H54 (cell line): ENCODE data around the gene RPL28.

ENCODE experiments used
- DNase-seq: peaks from one replicate; pipeline ENCODE4 v3.0.0; 2011; ENCODE audit warnings: low spot score, mixed read lengths; ENCODE audit not compliant: insufficient read length
- FAIRE-seq: peaks from 3 replicates; lab custom pipeline; 2011; peaks lifted over from hg19 to GRCh38; lab: Jason Lieb, UNC
- POLR2A ChIP-seq: IDR thresholded peaks from 2 replicates; pipeline ENCODE4 v1.6.1; 2011; ENCODE audit warnings: low read depth, mild to moderate bottlenecking, low read length

Gene RPL28

GRCh38 chr19:55385724-55386492 is at the start of gene RPL28:
TSS of gene RPL28 (plus strand) at chr19:55385932. CDS start at chr19:55386358, 426 bp downstream.
- DNase-seq = peak; percentile 99
- peak; percentile 100 for TF ChIP-seq POLR2A
- peak; percentile 38 for FAIRE-seq

GRCh38 chr19:55336101-55336500 is 49.6 kb upstream of the RPL28 start:
- no peak for TF ChIP-seq POLR2A
- FAIRE-seq = no peak
- DNase-seq = no peak

- FAIRE-seq (peak; percentile 77), DNase-seq (peak; percentile 100)
- TF ChIP-seq POLR2A = no peak; the same call in 1 of the 2 replicates
Measured at GRCh38 chr19:55339105-55339888, 46.4 kb upstream of the RPL28 start, which contains the start of gene KMT5C. TSS of gene KMT5C (plus strand) at chr19:55339876. CDS start at chr19:55341937, 2,061 bp downstream.

- DNase-seq (no peak), FAIRE-seq (no peak)
- peak; percentile 92 for TF ChIP-seq POLR2A
Measured at GRCh38 chr19:55339889-55340783, 45.6 kb upstream of the RPL28 start.

GRCh38 chr19:55340784-55341147 is 45.0 kb upstream of the RPL28 start:
- no peak for DNase-seq
- no peak; the same call in 1 of the 2 replicates for TF ChIP-seq POLR2A
- FAIRE-seq = no peak

- FAIRE-seq = no peak
- peak; percentile 99 for DNase-seq
- no peak for TF ChIP-seq POLR2A
Measured at GRCh38 chr19:55341171-55341588, 44.6 kb upstream of the RPL28 start.

GRCh38 chr19:55341595-55342531 is 43.9 kb upstream of the RPL28 start:
- no peak for TF ChIP-seq POLR2A
- DNase-seq (no peak), FAIRE-seq (no peak)

- DNase-seq = no peak
- no peak for FAIRE-seq
- TF ChIP-seq POLR2A = no peak
Measured at GRCh38 chr19:55344444-55344843, 41.3 kb upstream of the RPL28 start.

- 0 out of 2 replicates have a peak, but pooled peaks have one; percentile 2 for TF ChIP-seq POLR2A
- no peak for FAIRE-seq
Measured at GRCh38 chr19:55345101-55345817, 40.5 kb upstream of the RPL28 start.

GRCh38 chr19:55345818-55346724 is 39.7 kb upstream of the RPL28 start:
- FAIRE-seq (no peak), DNase-seq (peak; percentile 97)
- no peak for TF ChIP-seq POLR2A

More at GRCh38 chr19:55345101-55345817, 40.5 kb upstream of the RPL28 start:
- no peak for DNase-seq

- no peak for FAIRE-seq
- no peak for DNase-seq
- TF ChIP-seq POLR2A = no peak
Measured at GRCh38 chr19:55346725-55347441, 38.8 kb upstream of the RPL28 start.
